ENCODE data around the gene ZNF444.

DNA sequence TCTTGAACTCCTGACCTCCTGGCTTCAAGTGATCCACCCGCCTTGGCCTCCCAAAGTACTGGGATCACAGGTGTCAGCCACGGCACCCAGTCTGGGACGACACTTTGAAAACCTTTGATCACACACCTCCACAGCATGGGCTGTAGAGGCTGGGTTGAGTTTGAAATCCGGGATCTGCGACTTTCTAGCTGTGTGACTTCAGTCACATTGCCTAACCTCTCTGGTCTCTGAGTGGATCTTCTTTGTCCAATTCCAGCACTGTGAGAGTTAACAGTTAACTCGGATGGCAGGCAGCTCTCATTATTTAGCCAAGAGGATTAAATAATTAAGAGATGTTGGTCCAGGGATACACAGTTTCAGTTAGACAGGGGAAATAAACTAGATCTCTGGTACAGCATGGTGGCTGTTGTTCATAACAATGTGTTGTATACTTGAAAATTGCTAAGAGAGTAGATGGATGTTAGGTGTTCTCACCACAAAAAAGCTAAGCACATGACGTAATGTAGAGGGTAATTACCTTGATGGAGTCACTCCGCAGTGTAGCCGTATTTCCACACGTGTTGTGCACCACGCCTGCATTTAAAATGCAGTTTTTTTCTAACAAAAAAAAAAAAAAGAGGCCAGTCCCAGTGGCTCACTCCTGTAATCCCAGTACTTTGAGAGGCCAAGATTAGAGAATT is 36.6 kb downstream of the ZNF444 start:
- no peak for TF ChIP-seq CTCF (IDR thresholded peaks at IDR 0.05; ENCODE audit: insufficient read depth, low read length, poor library complexity, severe bottlenecking)
- TF ChIP-seq EZH2phosphoT487 (conservative IDR thresholded peaks at IDR 0.05; ENCODE audit: low read length), result no peak

Measured in SU-DHL-6 (cell line).